ENCODE measurements around the gene SYTL3. TPM values are rescaled to one million over a fixed set of nuclear protein-coding genes. Genes with fewer than 3 reads are reported as not detected.
"Not testable (repeated sequence)": the region's sequence is repeated elsewhere in the genome, so short reads cannot be mapped to it uniquely, and the experiment has no call there.

SYTL3 gene
- total RNA-seq, 2 experiments from 2014 or later, result 181 to 186 TPM

DNA sequence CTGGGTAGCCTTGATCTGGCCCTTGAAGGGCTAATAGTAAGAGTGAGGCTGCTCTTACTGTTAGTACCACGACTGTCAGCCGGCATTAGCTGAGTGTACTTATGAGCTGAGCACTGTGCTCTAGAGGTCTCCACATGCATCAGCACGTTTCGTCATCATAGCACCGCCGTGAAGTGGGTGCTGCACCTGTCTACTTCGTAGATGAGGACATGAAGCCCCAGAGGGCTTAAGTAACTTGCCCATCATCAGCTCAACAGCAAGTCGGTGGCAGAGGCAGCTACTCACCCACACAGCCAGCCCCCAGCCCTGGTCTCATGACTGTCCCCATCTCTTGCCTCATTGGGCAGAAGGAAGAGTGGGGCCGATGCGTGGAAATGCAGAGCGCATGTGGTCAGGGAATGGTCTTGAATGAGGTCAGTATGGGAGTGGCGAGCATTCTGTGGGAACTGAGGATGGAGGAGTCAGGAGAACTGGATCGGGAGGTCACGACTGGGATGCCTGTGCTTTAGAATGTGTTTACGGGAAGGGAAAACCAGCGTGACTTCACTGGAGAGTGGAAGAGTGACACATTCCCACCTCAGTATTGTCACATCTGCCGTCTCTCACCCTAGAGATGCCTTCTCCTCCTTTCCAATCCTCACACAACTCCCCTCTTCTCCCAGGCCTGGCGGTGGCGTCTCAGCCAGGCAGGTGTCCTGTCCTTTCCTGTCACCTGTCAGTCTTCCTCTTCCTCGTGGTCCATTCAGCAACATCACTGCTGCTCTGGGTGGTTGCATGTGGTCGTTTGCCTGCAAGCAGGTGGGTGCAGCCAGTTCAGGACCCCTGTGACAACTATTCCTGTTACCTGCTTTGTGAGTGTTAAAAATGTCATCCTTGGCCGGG, 6.0 kb downstream of the SYTL3 start:
- CTCF ChIA-PET, result interaction anchor here (0.7 to 1.3 kb wide), 4 partner anchors 26 to 489 kb away, joined by 3 to 7 read pairs (median 4); no protein-coding TSS in a partner anchor
- peak; percentile 10 for DNase-seq
- H3K9me3 Mint-ChIP-seq, result no peaks in the 10 kb centered on the region
- peak overlapping the region; percentile 96 for H3K27ac Mint-ChIP-seq
- peak overlapping the region; percentile 75 for H3K4me3 Mint-ChIP-seq
- H3K27me3 Mint-ChIP-seq, result no peaks in the 10 kb centered on the region
- peaks cover 75% of the 10 kb centered on the region for H3K36me3 Mint-ChIP-seq
- POLR2A ChIA-PET, result interaction anchor here (4.9 kb wide), 1 partner anchor 11 kb away, joined by 99 read pairs; the partner anchor contains the start of gene DYNLT1
- H3K4me1 Mint-ChIP-seq (ENCODE audit: low read depth), result peaks cover 70% of the 10 kb centered on the region
- intact Hi-C loops (cut with micrococcal nuclease), result loop anchor here (10.0 kb wide), 1 partner anchor 631 kb away; no protein-coding TSS in a partner anchor

DNA sequence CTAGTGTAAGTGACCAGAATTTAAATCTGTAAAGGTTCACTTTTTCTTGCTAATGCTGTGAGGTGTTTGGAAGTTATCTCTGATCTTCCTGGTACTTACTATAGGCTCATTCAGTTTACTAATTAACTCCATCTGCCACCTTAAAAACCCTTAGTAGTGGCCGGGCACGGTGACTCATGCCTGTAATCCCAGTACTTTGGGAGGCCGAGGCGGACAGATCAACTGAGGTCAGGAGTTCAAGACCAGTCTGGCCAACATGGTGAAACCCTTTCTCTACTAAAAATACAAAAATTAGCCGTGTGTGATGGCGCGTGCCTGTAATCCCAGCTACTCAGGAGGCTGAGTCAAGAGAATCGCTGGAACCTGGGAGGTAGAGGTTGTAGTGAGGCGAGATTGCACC, 7.1 kb downstream of the SYTL3 start:
- Mint-ChIP-seq H3K4me1 (ENCODE audit: low read depth) (peaks cover 66% of the 10 kb centered on the region), H3K27ac (peak overlapping the region; percentile 96), H3K36me3 (peaks cover 73% of the 10 kb centered on the region)
- POLR2A ChIA-PET, H3K4me3 Mint-ChIP-seq, CTCF ChIA-PET, H3K27me3 Mint-ChIP-seq, H3K9me3 Mint-ChIP-seq: not testable (repeated sequence)
- intact Hi-C loops (cut with micrococcal nuclease), result loop anchor here (10.0 kb wide), 1 partner anchor 632 kb away; no protein-coding TSS in a partner anchor
- peak; percentile 11 for DNase-seq

- Mint-ChIP-seq H3K4me1 (ENCODE audit: low read depth) (peaks cover 35% of the 10 kb centered on the region), H3K27ac (no peak overlapping the region)
Measured at GRCh38 chr6:158660333-158660754, 10.5 kb downstream of the SYTL3 start.

DNA sequence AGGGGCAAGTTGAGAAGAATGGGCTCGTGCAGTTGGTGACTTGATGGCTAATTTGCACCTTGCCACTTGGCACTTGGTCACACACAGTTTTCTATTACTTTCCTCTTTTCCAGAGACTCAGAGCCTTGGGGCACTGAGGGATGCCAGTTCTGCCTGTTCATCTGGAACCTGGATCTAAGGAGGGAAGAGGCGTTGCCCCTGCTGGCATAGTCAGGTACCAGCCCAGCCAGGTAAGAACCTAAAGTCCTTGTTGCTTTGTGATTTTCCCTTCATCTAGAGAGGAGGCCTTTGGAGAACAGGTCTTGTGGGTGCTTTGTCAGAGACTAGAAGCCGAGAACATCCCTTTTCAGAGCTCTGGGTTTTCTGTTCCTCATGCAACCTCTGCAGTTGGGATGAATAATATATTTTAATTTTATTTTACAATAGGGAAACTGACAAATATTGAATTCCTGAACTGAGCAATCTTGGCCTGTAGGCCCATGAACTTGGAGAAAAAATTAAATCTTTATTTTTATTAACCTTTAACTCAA, 11.4 kb downstream of the SYTL3 start:
- Mint-ChIP-seq H3K9me3 (no peaks in the 10 kb centered on the region), H3K4me3 (no peak overlapping the region), H3K4me1 (ENCODE audit: low read depth) (peaks cover 26% of the 10 kb centered on the region), H3K27ac (no peak overlapping the region), H3K27me3 (no peaks in the 10 kb centered on the region), H3K36me3 (peaks cover 68% of the 10 kb centered on the region)
- intact Hi-C loops (cut with micrococcal nuclease), result no loop called here
- CTCF ChIA-PET, result interaction anchor here (0.9 to 6.5 kb wide), 5 partner anchors 16 to 446 kb away, joined by 3 to 51 read pairs (median 4); partner anchors contain the start of gene DYNLT1
- no peak for DNase-seq
- POLR2A ChIA-PET, result interaction anchor here (0.8 to 1.3 kb wide), 3 partner anchors 8 to 15 kb away, joined by 3 to 4 read pairs (median 3); partner anchors contain the start of gene SYTL3

More at GRCh38 chr6:158660333-158660754, 10.5 kb downstream of the SYTL3 start:
- Mint-ChIP-seq H3K36me3 (peaks cover 71% of the 10 kb centered on the region), H3K4me3 (no peak overlapping the region), H3K9me3 (no peaks in the 10 kb centered on the region), H3K27me3 (no peaks in the 10 kb centered on the region)
- ChIA-PET POLR2A (interaction anchor here (0.9 to 2.2 kb wide), 2 partner anchors 11 to 17 kb away, joined by 4 to 16 read pairs; partner anchors contain the start of genes DYNLT1 and SYTL3), CTCF (interaction anchor here (0.7 to 6.5 kb wide), 15 partner anchors 10 to 340 kb away, joined by 3 to 51 read pairs (median 3); partner anchors contain the start of genes DYNLT1, RSPH3 and SYTL3)
- peak; percentile 56 for DNase-seq
- intact Hi-C loops (cut with micrococcal nuclease), result no loop called here

DNA sequence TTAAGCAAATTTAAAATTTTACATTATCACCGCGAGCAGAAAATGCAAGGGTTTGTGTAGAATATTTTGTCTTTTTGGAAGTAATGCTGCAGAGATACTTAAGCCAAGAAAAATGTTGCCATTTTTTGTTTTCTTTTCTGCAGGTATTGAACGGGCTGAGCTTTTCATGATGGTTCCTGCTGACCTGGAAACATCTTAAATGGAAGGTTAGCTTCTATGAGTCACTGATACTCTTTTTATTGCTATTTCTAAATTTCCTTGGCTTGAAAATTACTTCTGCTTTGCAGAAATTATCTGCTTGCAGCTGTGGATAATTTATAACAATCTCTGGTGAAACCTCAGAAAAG, 12.7 kb downstream of the SYTL3 start:
- no peaks in the 10 kb centered on the region for H3K27me3 Mint-ChIP-seq
- POLR2A ChIA-PET, result no interaction called here
- DNase-seq, result no peak
- no peak overlapping the region for H3K27ac Mint-ChIP-seq
- CTCF ChIA-PET, result interaction anchor here (0.8 to 6.5 kb wide), 3 partner anchors 29 to 442 kb away, joined by 4 to 51 read pairs (median 5); no protein-coding TSS in a partner anchor
- H3K36me3 Mint-ChIP-seq, result peaks cover 70% of the 10 kb centered on the region
- H3K9me3 Mint-ChIP-seq, result no peaks in the 10 kb centered on the region
- peaks cover 12% of the 10 kb centered on the region for H3K4me1 Mint-ChIP-seq (ENCODE audit: low read depth)
- intact Hi-C loops (cut with micrococcal nuclease), result no loop called here
- H3K4me3 Mint-ChIP-seq, result no peak overlapping the region

GRCh38 chr6:158662954-158663624, 13.2 kb downstream of the SYTL3 start:
- Mint-ChIP-seq H3K27me3 (no peaks in the 10 kb centered on the region), H3K4me3 (no peak overlapping the region), H3K27ac (no peak overlapping the region), H3K9me3 (no peaks in the 10 kb centered on the region), H3K4me1 (ENCODE audit: low read depth) (peaks cover 12% of the 10 kb centered on the region), H3K36me3 (peaks cover 73% of the 10 kb centered on the region)
- ChIA-PET POLR2A (no interaction called here), CTCF (interaction anchor here (0.8 to 6.5 kb wide), 4 partner anchors 13 to 442 kb away, joined by 3 to 51 read pairs (median 4); partner anchors contain the start of gene SYTL3)
- no peak for DNase-seq
- intact Hi-C loops (cut with micrococcal nuclease), result no loop called here

GRCh38 chr6:158663625-158664165, 13.8 kb downstream of the SYTL3 start:
- H3K4me1 Mint-ChIP-seq (ENCODE audit: low read depth), result peaks cover 11% of the 10 kb centered on the region
- H3K9me3 Mint-ChIP-seq, result no peaks in the 10 kb centered on the region
- CTCF ChIA-PET, result interaction anchor here (1.2 to 6.5 kb wide), 2 partner anchors 14 to 27 kb away, joined by 3 to 51 read pairs; partner anchors contain the start of gene SYTL3
- POLR2A ChIA-PET, result no interaction called here
- DNase-seq, result no peak
- no peak overlapping the region for H3K4me3 Mint-ChIP-seq
- peaks cover 76% of the 10 kb centered on the region for H3K36me3 Mint-ChIP-seq
- intact Hi-C loops (cut with micrococcal nuclease), result no loop called here
- no peaks in the 10 kb centered on the region for H3K27me3 Mint-ChIP-seq
- H3K27ac Mint-ChIP-seq, result no peak overlapping the region

- ChIA-PET CTCF (no interaction called here), POLR2A (interaction anchor here (0.7 kb wide), 1 partner anchor 460 kb away, joined by 4 read pairs; no protein-coding TSS in a partner anchor)
- H3K4me1 Mint-ChIP-seq (ENCODE audit: low read depth), result peaks cover 4% of the 10 kb centered on the region
- no peak overlapping the region for H3K27ac Mint-ChIP-seq
- H3K9me3 Mint-ChIP-seq, result no peaks in the 10 kb centered on the region
- peaks cover 79% of the 10 kb centered on the region for H3K36me3 Mint-ChIP-seq
- no peaks in the 10 kb centered on the region for H3K27me3 Mint-ChIP-seq
- intact Hi-C loops (cut with micrococcal nuclease), result no loop called here
- H3K4me3 Mint-ChIP-seq, result no peak overlapping the region
- DNase-seq, result no peak
Measured at GRCh38 chr6:158665332-158665731, 15.5 kb downstream of the SYTL3 start.

GRCh38 chr6:158666628-158667359, 16.9 kb downstream of the SYTL3 start:
- intact Hi-C loops (cut with micrococcal nuclease), result no loop called here
- H3K36me3 Mint-ChIP-seq, result peaks cover 75% of the 10 kb centered on the region
- no peaks in the 10 kb centered on the region for H3K9me3 Mint-ChIP-seq

GRCh38 chr6:158667360-158667981, 17.6 kb downstream of the SYTL3 start:
- POLR2A ChIA-PET, result no interaction called here
- H3K27me3 Mint-ChIP-seq, result no peaks in the 10 kb centered on the region

More at GRCh38 chr6:158666628-158667359, 16.9 kb downstream of the SYTL3 start:
- Mint-ChIP-seq H3K27ac (no peak overlapping the region), H3K4me1 (ENCODE audit: low read depth) (peaks cover 2% of the 10 kb centered on the region), H3K27me3 (no peaks in the 10 kb centered on the region), H3K4me3 (no peak overlapping the region)
- no peak for DNase-seq
- POLR2A ChIA-PET, result no interaction called here
- CTCF ChIA-PET, result interaction anchor here (1.7 kb wide), 1 partner anchor 24 kb away, joined by 8 read pairs; no protein-coding TSS in a partner anchor

More at GRCh38 chr6:158667360-158667981, 17.6 kb downstream of the SYTL3 start:
- H3K27ac Mint-ChIP-seq, result no peak overlapping the region
- H3K36me3 Mint-ChIP-seq, result peaks cover 68% of the 10 kb centered on the region
- H3K4me3 Mint-ChIP-seq, result no peak overlapping the region
- intact Hi-C loops (cut with micrococcal nuclease), result no loop called here
- no peak for DNase-seq
- H3K9me3 Mint-ChIP-seq, result no peaks in the 10 kb centered on the region
- H3K4me1 Mint-ChIP-seq (ENCODE audit: low read depth), result peaks cover 2% of the 10 kb centered on the region
- CTCF ChIA-PET, result interaction anchor here (1.7 kb wide), 1 partner anchor 24 kb away, joined by 8 read pairs; no protein-coding TSS in a partner anchor

Measured in activated CD4-positive, alpha-beta memory T cell treated with anti-CD3 and anti-CD28 coated beads for 36 hours (primary cell).